ENCODE measurements around the gene STK17B. TPM values are rescaled to one million over a fixed set of nuclear protein-coding genes. Genes with fewer than 3 reads are reported as not detected.

STK17B gene
- total RNA-seq, 1 donor from 2014 or later = 7.9 TPM

DNA sequence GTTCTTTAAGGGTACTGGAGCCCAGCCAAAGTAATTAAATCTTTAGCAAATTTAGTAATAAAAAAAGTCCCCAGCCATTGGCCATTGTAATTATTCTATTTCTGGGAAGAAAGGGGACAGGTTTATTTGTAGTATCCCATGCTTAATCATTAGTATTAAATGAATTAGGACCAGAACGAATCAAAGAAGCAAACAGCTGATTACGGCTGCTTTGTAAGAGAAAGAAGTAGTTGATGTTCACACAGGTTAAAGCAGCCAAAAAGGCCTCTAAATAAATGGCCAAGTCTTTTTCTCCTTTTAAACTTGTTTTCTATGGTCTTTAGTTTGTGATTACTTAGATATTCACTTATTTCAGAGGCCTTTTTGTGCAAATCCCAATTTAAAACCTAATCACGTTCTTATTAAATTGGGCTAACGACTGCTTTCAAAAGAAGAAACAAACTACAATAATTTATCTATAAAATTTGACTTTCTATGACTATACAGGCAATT, 54.1 kb downstream of the STK17B start:
- no peaks in the 10 kb centered on the region for H3K9me3 Mint-ChIP-seq (ENCODE audit: unreplicated experiment)
- no peak overlapping the region for H3K4me3 Mint-ChIP-seq (ENCODE audit: unreplicated experiment)
- H3K4me1 Mint-ChIP-seq (ENCODE audit: unreplicated experiment) = peaks cover 15% of the 10 kb centered on the region
- TF ChIP-seq, protein P1, sequence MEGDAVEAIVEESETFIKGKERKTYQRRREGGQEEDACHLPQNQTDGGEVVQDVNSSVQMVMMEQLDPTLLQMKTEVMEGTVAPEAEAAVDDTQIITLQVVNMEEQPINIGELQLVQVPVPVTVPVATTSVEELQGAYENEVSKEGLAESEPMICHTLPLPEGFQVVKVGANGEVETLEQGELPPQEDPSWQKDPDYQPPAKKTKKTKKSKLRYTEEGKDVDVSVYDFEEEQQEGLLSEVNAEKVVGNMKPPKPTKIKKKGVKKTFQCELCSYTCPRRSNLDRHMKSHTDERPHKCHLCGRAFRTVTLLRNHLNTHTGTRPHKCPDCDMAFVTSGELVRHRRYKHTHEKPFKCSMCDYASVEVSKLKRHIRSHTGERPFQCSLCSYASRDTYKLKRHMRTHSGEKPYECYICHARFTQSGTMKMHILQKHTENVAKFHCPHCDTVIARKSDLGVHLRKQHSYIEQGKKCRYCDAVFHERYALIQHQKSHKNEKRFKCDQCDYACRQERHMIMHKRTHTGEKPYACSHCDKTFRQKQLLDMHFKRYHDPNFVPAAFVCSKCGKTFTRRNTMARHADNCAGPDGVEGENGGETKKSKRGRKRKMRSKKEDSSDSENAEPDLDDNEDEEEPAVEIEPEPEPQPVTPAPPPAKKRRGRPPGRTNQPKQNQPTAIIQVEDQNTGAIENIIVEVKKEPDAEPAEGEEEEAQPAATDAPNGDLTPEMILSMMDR (IDR thresholded peaks at IDR 0.05; ENCODE audit: unreplicated experiment) = no peak
- DNase-seq (ENCODE audit: low spot score) = no peak
- H3K27me3 Mint-ChIP-seq (ENCODE audit: unreplicated experiment) = peaks cover 2% of the 10 kb centered on the region
- no peak overlapping the region for H3K27ac Mint-ChIP-seq (ENCODE audit: unreplicated experiment)
- no peaks in the 10 kb centered on the region for H3K36me3 Mint-ChIP-seq (ENCODE audit: low read depth, unreplicated experiment)

DNA sequence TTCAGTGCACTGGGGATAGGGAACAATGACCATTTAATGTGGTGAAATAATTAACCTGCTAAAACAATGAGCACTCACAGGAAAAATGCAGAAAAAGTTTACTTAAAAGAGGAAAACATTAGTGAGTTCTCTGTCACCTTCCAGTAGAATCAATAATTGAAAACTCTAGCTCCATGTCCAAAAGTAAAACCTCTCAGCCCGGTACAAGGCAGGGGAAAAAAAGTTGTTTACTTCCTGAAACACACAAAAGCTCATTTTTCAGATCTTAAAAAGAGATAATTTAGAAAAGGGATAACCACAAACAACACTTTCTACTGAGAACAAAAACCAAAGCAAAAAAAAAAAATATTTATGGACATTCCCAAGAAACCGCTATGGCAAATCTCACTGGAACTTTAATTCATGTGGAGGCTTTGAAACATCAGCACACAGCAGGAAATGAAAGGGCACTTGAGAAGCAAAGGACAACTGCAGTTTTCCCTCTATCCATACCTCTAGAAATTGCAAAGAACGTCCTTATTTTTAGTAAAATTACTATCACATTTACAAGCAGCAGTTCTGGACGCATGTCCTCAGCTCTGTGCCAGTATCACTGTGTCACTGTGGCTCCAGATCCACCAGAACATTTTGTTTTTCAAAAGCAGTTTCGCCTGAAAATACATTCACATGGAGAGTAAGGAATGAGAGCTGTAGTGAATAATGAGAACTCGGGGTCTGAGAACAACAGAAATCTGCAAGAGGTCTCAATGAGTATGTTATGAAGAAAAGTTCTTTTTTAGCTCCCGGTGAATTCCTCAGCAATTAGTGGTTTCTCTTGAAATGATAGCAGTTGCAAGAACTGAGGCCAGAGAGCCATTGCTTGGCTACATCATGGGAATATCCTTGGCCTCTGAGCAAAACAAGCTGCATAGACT, 58.1 kb downstream of the STK17B start:
- Mint-ChIP-seq H3K9me3 (ENCODE audit: unreplicated experiment) (no peaks in the 10 kb centered on the region), H3K4me3 (ENCODE audit: unreplicated experiment) (no peak overlapping the region), H3K27me3 (ENCODE audit: unreplicated experiment) (no peaks in the 10 kb centered on the region), H3K4me1 (ENCODE audit: unreplicated experiment) (peaks cover 21% of the 10 kb centered on the region), H3K27ac (ENCODE audit: unreplicated experiment) (peak overlapping the region; percentile 90), H3K36me3 (ENCODE audit: low read depth, unreplicated experiment) (no peaks in the 10 kb centered on the region)
- DNase-seq (ENCODE audit: low spot score) = no peak
- TF ChIP-seq, protein P1 (IDR thresholded peaks at IDR 0.05; ENCODE audit: unreplicated experiment) = no peak

DNA sequence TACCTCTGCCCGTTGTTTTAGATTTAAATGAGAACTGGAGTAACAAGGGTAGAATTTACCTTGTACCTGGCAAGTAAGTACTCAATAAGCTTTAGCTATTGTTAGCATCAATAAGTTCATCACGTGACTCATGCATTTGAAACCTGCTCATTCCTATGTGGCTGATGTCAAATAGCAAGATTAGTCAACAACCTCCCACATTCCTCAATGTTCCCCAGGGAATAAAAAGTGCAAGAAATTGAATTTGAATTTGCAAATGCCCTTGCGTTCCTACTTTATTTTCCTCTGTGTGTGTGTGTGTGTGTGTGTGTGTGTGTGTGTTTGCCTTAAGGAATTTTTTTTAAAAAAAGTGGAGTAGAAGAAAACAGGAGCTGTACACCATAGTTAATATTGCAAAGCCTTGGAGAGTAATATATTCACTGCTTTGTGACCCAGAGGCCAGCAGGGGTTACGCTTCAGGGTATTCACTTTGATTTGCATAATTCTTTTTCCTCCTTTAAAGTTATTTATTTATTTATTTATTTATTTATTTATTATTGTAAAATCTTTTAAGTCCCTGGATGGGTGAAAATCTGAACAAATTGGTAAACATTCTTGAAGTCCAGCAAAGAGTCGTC, 58.9 kb downstream of the STK17B start:
- TF ChIP-seq, protein P1 (IDR thresholded peaks at IDR 0.05; ENCODE audit: unreplicated experiment) = no peak
- no peaks in the 10 kb centered on the region for H3K27me3 Mint-ChIP-seq (ENCODE audit: unreplicated experiment)
- no peaks in the 10 kb centered on the region for H3K9me3 Mint-ChIP-seq (ENCODE audit: unreplicated experiment)
- no peaks in the 10 kb centered on the region for H3K36me3 Mint-ChIP-seq (ENCODE audit: low read depth, unreplicated experiment)
- peak overlapping the region; percentile 90 for H3K27ac Mint-ChIP-seq (ENCODE audit: unreplicated experiment)
- no peak for DNase-seq (ENCODE audit: low spot score)
- H3K4me3 Mint-ChIP-seq (ENCODE audit: unreplicated experiment) = no peak overlapping the region
- peaks cover 21% of the 10 kb centered on the region for H3K4me1 Mint-ChIP-seq (ENCODE audit: unreplicated experiment)

DNA sequence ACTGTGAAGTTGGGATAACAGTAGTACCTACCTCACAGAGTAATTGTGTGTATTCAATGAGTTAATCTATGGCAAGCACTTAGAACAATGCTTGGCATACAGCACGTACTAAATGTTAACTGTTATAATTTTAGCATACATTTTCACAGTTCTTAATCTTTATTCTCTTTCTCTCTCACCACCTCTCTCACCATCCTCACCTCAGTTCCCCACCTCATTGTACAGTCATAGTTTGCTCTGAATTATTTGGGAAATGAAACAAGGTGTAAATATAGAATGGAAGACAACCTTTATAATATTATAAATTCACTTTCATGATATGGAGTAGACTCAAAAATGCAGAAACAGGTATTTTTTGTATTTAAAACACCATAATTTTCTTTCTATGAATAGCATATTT, 62.8 kb downstream of the STK17B start:
- H3K9me3 Mint-ChIP-seq (ENCODE audit: unreplicated experiment) = no peaks in the 10 kb centered on the region
- H3K27ac Mint-ChIP-seq (ENCODE audit: unreplicated experiment) = no peak overlapping the region
- H3K36me3 Mint-ChIP-seq (ENCODE audit: low read depth, unreplicated experiment) = no peaks in the 10 kb centered on the region
- no peak for DNase-seq (ENCODE audit: low spot score)
- H3K27me3 Mint-ChIP-seq (ENCODE audit: unreplicated experiment) = no peaks in the 10 kb centered on the region
- peaks cover 17% of the 10 kb centered on the region for H3K4me1 Mint-ChIP-seq (ENCODE audit: unreplicated experiment)
- TF ChIP-seq, protein P1 (IDR thresholded peaks at IDR 0.05; ENCODE audit: unreplicated experiment) = no peak
- H3K4me3 Mint-ChIP-seq (ENCODE audit: unreplicated experiment) = no peak overlapping the region

DNA sequence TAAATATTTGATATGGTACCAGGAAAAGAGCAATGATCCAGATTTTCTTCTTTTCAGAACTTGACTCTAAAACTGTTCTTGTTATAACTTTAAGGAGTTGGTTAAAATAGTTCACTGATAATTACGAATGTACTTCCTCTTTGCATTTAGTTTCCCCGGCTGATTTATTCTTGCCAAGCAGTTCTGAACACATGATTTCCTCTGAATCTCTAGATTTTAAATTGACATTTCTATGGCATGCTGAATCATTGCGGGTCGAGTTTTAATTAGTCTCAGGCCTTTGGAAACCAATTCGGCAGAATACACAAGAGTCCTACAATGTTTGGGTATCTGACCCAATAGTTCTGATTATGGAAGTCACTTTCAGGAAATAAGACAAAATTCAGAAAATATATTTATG, 65.4 kb downstream of the STK17B start:
- Mint-ChIP-seq H3K9me3 (ENCODE audit: unreplicated experiment) (no peaks in the 10 kb centered on the region), H3K27ac (ENCODE audit: unreplicated experiment) (no peak overlapping the region), H3K27me3 (ENCODE audit: unreplicated experiment) (no peaks in the 10 kb centered on the region), H3K36me3 (ENCODE audit: low read depth, unreplicated experiment) (no peaks in the 10 kb centered on the region), H3K4me3 (ENCODE audit: unreplicated experiment) (no peak overlapping the region), H3K4me1 (ENCODE audit: unreplicated experiment) (no peaks in the 10 kb centered on the region)
- TF ChIP-seq, protein P1 (IDR thresholded peaks at IDR 0.05; ENCODE audit: unreplicated experiment) = no peak
- no peak for DNase-seq (ENCODE audit: low spot score)

Measured in endothelial cell (in vitro differentiated cells).